Esophagus squamous epithelium (tissue), 4 donors: ENCODE measurements around the gene KIAA1614.

ENCODE experiments used
- POLR2A ChIP-seq, 4 donors: fragments of 450-650 bp; IDR thresholded peaks; one replicate each; pipeline ENCODE4 v1.6.1; 2017; ENCODE audit warnings: antibody characterized with exemption in 4 of 4, mild to moderate bottlenecking in 4 of 4, moderate library complexity in 3 of 4
- TF ChIP-seq, protein P1 (sequence below), 6 experiments: fragments of 450-650 bp in 4 of 6; fragments of 200-600 bp in 2 of 6; sonication (generic) in 2 of 6; IDR thresholded peaks; one replicate each; pipeline ENCODE4 v1.5.1; 2016 to 2019; ENCODE audit warnings: antibody characterized with exemption in 6 of 6, mild to moderate bottlenecking in 4 of 6, moderate library complexity in 4 of 6

DNA sequence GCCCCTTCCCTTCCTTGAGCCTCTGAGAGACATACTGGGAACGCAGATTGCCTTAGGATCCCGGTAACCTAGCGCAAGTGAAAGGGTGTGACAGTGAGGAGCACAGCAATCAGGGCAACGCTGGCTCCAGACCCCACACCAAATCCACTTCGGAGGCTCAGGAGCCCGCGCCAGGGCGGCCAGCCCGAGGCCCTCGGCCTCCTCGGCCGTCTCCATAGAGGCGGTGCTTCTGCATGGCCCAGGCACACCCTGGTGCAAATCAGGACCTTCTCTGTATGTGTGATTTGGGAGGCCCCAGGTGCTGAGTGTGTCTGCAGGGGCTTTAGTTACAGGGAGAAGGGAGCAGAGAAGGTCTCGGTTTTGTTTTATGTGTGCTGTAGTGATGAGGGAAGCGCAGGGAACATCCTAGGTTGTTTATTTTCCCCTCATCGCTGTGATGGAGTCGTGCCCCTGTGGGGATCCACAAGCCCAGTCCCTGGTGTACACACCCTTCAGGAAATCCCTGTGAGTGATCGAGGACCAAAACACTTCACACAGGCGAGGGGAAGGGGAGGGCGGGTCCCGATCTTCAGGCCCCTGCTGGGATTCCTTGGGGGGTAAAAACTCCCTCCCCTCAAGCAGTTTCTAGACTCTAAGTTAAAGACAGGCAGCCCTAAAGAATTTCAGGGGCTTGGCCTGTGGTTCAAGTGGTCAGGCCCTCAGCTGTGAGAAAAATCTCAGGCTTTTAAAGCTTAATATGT lies 9.4 kb downstream of the KIAA1614 start:
- TF ChIP-seq, protein P1, sequence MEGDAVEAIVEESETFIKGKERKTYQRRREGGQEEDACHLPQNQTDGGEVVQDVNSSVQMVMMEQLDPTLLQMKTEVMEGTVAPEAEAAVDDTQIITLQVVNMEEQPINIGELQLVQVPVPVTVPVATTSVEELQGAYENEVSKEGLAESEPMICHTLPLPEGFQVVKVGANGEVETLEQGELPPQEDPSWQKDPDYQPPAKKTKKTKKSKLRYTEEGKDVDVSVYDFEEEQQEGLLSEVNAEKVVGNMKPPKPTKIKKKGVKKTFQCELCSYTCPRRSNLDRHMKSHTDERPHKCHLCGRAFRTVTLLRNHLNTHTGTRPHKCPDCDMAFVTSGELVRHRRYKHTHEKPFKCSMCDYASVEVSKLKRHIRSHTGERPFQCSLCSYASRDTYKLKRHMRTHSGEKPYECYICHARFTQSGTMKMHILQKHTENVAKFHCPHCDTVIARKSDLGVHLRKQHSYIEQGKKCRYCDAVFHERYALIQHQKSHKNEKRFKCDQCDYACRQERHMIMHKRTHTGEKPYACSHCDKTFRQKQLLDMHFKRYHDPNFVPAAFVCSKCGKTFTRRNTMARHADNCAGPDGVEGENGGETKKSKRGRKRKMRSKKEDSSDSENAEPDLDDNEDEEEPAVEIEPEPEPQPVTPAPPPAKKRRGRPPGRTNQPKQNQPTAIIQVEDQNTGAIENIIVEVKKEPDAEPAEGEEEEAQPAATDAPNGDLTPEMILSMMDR (IDR thresholded peaks at IDR 0.05), result no peak
- no peak for TF ChIP-seq POLR2A (IDR thresholded peaks at IDR 0.05)
